AML-193 (cell line): Measurements from ENCODE around the gene SLIT3.

ENCODE experiments used
- DNase-seq, 2 experiments: peaks; one replicate each; lab custom pipeline; 2025; lab: John Stamatoyannopoulos, UW

Gene SLIT3

DNA sequence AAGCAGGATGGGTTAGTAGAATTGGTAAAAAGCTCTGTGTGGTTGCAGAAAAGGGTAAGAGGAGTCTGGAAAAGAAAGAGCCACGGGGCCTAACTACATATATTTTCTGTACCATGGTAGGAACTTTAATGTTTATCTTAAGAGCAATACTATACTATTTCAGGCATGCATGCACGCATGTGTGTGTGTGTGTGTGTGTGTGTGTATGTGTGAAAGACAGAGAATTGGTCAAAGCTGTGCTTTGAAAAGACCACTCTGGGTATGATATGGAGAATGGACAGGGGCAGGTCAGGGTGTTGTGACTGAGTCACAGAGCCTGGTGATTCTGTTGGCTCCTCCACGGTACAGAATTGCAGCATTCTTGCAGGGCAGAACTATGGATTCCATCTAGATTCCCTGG lies 339.3 kb downstream of the SLIT3 start:
- no peak for DNase-seq

GRCh38 chr5:168960497-168960896 lies 340.4 kb downstream of the SLIT3 start:
- no peak for DNase-seq

GRCh38 chr5:168953351-168953750 lies 347.6 kb downstream of the SLIT3 start:
- DNase-seq = no peak

DNA sequence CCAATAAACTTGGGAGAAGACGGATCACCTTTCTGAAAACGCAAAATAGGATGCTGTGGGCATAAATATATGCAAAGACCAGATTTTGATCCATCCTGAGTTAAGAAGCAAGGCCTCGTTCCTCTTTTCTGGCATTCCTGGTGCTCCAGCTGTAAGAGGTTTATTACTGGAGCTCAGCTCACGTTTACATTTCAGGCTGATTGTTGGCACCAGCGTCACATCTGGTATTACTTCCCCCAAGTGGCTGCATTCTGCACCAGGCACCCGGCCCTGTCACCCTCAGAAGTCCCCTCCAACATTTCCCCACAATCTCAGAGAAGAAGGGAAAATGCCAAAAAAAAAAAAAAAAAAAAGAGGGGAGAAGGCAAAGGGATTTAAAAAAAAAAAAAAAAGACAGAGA lies 348.7 kb downstream of the SLIT3 start:
- DNase-seq = no peak

DNA sequence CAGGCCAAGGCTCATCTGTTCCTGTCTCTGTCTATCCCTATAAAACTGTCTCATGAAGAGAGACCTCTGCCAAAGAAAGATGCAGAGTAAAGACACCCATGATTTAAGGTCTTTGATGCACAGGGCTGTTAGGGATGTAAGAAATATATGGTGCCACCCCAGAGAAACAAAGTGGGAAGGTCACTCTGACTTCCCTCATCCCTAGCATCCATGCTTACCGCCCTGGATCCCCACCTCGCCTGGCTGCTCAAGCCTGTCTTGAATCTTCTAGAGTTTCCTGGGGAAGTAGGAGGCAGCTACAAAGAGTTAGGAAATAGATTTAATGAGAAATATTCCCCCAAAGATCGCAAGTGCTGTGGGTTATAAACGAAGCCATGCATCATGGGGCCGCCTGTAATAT lies 349.2 kb downstream of the SLIT3 start:
- no peak for DNase-seq

DNA sequence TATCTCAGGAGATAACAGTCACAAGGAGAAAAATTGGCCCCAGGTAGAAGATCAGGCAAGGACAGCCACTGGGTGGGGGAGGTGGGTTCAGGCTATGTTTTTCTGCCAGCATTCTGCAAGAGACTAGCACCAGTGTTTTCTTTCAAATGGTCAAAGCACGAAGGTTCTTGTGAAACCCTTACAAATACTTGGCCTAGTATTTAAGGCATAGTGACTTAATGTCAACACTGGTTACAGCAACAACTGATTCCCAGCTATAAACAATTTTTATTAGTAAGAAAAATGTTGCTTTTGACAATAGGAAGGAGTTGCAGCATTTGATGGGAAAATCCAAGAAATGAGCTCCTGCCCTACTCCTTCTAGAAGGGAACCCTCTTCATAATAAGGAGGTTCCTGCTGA lies 349.6 kb downstream of the SLIT3 start:
- DNase-seq = no peak

DNA sequence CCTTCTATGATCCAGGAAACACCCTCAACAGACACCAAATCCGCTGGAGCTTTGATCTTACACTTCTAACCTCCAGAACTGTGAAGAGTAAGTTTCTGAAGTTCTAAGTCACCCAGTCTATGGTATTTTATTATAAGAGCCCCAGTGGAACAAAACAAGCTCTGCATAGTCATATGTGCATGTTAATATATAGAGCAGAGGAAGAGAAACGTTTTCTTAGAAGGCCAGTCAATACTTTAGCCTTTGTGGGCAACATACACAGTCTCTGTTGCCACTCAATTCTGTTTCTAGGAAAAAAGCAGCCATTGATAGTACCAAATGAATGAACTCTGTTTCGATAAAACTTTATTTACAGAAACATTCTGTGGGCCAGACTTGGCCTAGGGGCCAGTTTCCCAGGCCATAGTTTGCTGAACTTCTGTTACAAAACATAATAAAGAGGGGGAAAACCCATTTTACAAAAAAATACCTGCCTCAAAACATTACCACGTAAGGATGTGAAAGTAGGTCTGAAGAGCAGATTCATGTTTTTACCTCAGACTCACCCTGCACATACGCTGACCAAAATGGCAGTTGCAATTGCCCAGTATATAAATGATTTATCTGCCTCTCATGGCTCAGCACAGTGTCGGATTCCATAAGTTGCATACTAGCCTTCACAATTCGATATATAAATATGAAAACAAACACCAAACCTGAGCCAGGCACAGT lies 350.5 kb downstream of the SLIT3 start:
- DNase-seq = no peak

GRCh38 chr5:168948746-168949145 lies 352.2 kb downstream of the SLIT3 start:
- DNase-seq = no peak

DNA sequence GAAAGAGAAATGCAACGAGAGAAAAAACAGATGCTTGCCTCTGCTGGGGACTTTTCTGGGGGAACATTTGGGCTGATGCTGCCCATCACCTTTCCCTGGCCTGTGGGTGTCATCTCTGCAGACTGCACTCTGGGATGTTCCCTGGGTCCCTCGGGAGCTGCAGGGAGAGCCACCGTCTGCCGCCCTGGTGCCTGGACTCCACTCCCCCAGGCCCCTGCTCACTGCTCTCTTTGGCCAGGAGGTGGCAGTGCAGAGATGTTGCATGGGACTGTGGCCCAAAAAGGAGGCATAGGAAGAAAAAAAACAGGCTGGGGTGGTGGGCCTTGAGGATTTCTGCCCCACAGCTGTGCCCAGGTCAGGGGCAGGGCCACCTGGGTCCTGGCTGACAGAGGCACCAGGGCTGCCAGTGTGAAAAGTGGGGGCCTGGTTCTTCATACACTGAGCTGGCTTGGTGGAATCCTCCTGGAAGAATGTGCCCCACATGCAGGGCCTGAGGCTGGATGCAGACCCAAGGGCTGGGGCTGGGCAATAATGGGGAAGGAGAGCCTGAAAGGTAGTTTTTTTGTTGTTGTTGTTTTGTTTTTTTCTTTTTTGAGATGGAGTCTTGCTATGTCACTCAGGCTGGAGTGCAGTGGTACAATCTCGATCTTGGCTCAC lies 353.6 kb downstream of the SLIT3 start:
- peak; percentile 14 to 16 for DNase-seq

GRCh38 chr5:168946363-168946762 lies 354.6 kb downstream of the SLIT3 start:
- DNase-seq = no peak

GRCh38 chr5:168944004-168944403 lies 356.9 kb downstream of the SLIT3 start:
- DNase-seq = no peak

DNA sequence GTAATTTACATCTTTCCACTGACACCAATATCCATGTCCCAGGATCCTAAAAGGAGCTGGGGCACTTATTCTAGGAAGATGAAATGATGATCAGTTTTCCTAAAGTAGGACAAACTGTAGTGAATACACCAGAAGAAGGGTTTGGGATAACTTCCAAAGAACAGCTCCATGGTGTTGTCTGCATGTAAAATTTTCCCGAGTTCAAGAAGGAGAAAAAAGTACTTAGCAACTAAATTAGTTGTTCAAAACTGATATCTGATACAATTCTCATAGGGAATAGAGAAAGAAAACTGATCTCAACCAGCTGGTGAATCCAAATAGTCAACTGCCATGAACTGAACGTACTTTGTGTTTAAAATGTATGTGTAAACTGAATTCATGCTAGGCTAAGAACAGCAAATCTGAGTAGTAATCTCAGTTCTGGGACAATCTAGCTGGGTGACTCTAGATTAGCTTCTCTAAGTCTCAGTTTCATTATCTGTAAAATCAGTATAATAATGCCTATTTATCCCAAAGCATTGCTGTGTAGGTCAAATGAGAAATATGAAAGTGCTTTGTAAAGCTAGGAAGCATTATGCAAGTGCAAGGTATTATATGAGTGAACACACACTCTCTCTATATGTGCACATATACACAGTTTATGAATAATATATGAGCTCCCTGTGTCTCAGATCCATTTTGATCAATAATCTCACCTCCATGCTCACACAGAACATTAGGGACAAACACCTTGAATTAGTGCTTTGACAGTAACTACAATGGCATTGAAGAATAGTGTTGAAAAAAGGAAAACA lies 357.7 kb downstream of the SLIT3 start:
- no peak for DNase-seq

DNA sequence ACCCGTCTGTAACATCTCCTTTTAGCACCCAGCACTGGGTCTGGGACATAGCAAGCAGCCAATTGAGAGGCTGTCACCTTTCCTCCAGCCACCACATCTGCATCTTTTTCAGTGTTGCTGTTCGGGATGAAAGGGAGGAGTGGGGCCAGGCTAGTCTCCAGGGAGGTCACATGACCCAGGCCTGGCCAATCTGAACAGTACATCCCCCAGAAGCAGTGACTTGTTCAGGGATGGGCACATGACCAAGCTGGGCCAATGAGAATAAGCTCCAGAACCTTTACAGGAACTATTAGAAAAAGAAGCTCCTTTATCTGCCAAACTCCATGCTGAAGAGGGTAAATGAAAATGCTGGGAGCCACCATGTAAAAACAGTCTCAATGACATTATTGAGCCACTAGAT lies 359.0 kb downstream of the SLIT3 start:
- no peak for DNase-seq

- no peak for DNase-seq
Measured at GRCh38 chr5:168940712-168941111, 360.2 kb downstream of the SLIT3 start.

DNA sequence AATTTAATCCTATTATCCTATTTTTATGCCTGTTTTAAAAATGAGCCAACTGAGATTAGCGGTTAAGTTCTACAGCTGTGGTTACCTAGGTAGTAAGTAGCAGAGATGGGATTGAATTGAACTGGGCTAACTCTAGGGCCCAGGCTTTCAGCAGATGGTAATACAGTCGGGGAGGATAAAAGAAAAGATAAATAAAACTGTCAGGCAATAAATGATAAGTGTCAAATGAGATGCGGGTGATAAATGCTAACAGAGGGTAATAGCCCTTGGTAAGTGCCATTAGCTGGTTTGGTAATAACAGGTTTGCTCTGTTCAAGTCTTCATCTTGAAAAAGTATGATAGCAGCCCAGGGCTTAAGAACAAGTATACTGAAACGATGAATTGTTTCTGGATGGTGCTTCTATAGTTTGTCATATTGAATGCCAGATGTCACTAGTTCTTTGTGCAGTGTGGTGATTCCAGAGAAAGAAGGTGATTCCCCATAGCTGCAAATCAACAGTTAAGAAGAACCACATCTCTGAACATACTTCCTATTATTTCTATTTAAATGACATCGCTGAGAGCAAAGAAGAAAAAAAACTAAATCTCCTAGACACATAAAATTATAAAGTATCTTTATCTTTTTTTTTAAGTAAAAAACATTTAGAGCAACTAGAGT lies 360.9 kb downstream of the SLIT3 start:
- DNase-seq = no peak

DNA sequence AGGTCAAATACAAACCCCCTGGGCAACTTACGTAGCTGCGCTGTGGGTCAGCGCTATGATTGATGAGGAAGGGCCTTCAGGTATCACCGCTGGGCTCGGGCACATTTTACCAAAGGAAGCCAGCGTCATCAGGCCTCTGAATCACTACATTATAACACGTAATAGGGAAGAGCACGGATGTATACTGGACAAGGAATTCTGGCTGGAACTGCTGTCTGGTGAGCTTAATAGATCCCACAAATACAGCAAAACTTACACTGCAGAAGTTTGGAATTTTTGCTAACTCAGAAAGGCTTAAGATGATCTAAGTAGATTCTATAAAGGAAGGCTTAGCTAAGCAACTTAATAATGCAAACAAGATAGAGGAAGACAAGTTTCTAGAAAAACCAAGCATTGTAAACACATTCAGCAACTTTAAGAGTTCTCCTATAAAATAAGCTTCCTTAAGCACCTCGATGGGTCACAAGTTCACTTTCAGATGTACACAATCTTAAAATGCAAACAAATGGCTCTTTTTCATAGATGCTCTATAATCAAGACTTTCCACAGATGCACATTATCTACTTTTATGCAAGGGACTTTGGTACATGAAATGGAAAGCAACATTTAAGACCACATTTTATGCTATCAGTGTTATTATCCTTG lies 361.7 kb downstream of the SLIT3 start:
- no peak for DNase-seq

DNA sequence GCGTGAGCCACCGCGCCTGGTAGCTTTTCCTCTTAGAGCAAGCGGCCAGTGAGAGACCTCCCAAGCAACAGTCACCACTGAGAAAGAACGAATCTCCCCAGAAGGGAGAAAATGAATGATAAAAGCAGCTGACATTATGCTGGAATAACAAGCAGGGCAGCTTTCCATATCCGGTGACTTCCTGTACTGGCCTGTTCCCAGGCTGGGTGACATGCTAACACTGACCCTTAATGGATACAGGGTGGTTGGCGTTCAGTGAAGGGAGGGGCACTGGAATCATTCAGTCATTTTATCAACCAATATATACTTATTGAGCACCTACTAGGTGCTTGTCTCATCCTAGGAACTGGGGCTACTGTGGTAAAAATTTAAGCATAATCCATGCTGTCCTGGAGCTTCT lies 364.4 kb downstream of the SLIT3 start:
- DNase-seq = no peak

DNA sequence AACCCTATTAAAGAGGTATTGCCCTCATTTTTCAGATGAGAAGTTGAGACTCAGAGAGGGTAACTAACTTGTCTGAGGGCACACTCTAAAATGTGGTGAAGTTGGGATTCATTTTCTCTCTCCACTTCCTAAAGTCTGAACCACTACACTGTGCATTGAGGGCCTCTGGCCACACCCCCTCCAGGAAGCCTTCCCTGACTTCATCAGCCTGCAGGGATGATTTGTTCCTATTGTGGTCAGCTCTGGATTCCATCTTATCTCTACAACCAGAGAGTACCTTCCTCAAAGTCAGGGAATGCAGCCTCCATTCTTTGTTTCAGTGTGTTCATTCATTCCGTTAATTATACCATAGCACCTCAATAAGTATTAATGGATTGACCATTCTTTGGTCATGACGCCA lies 365.8 kb downstream of the SLIT3 start:
- no peak for DNase-seq

DNA sequence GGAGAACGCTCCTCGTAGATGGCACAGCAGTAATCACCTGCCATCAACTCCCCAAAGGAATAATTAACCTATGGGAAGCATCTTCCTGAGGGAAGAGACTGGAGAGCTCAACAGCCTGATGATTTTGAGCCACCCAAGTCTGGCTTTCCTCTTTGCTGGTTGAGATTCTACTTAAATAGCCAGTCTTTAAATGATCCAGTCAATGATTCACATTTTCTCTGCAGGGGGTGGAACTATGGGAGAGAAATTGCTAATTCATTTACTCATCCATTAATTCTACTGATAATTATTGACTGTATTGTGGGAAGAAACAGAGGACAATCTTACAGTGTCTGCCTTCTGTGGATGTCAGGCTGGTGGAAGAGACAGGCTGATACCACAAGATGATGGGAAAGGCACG lies 366.8 kb downstream of the SLIT3 start:
- DNase-seq = no peak

DNA sequence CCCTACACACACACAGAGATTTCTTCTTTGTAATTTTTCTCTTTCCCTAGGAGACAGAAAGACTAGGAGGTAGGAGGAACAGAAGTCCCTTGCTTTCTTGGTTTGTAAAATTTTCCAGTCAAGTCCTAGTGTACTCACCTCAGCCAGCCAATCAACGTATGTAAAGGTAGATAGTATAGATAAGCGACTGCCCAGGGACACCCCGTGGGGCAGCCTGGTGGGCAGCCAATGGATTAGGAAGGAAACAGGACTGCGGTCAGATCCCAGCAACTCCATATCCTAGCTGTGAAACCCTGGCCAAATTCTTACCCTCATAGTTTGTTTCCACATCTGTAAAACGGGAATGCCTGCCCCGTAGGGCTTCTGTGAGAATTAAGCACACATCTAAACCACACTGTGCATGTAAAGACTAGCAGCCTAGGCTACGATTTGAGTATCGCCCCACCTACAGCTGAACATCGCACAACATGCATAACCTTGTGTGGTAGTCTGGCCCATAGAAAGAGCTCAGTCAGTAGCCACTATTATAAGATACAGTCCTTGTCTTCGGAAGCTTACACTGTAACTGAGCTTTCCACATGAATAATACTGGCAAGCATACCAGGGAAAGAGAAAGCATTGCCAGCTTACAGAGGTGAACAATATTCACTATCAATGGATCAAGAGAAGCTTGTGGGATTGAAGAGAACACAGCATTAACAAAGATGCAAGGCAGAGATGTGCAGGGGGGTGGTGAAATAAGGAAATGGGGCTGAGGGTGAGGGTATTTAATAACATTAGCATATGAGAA lies 368.3 kb downstream of the SLIT3 start:
- no peak for DNase-seq

GRCh38 chr5:168931638-168932345 lies 369.1 kb downstream of the SLIT3 start:
- no peak for DNase-seq
